Mucosa of stomach (tissue), 1 donor: ENCODE measurements around the gene DENND6B.
A peak's percentile ranks its signal among the peaks of the same experiment; 100 is the strongest.
"Not testable (repeated sequence)": the region's sequence is repeated elsewhere in the genome, so short reads cannot be mapped to it uniquely, and the experiment has no call there.

Source experiments
- H3K27me3 ChIP-seq: one replicate; pipeline ENCODE4 v1.7.0; 2013; ENCODE audit warnings: mild to moderate bottlenecking, low read length; ENCODE audit not compliant: control insufficient read depth, insufficient read depth
- H3K36me3 ChIP-seq: one replicate; pipeline ENCODE4 v1.7.0; 2013; ENCODE audit warnings: low read length; ENCODE audit not compliant: control insufficient read depth, insufficient read depth
- H3K4me1 ChIP-seq: one replicate; pipeline ENCODE4 v1.7.0; 2013; ENCODE audit warnings: mild to moderate bottlenecking, low read length; ENCODE audit not compliant: control insufficient read depth, insufficient read depth
- H3K4me3 ChIP-seq: one replicate; pipeline ENCODE4 v1.7.0; 2013; ENCODE audit warnings: low read length
- H3K9ac ChIP-seq: one replicate; pipeline ENCODE4 v1.7.0; 2013; ENCODE audit warnings: mild to moderate bottlenecking, low read length, moderate library complexity
- H3K9me3 ChIP-seq: one replicate; pipeline ENCODE4 v1.7.0; 2013; ENCODE audit warnings: mild to moderate bottlenecking, low read length, moderate library complexity; ENCODE audit not compliant: control insufficient read depth
- donor health status: Pancreatic carcinoma.

Gene DENND6B

GRCh38 chr22:50276143-50276542 lies 50.7 kb downstream of the DENND6B start:
- H3K4me1 ChIP-seq: peaks cover 33% of the 10 kb centered on the region
- H3K27me3 ChIP-seq: peaks cover 1% of the 10 kb centered on the region
- peaks cover 33% of the 10 kb centered on the region for H3K36me3 ChIP-seq
- H3K4me3 ChIP-seq: no peak overlapping the region
- H3K9me3 ChIP-seq: no peaks in the 10 kb centered on the region
- H3K9ac ChIP-seq: no peak overlapping the region

GRCh38 chr22:50275181-50276055 lies 51.4 kb downstream of the DENND6B start:
- Histone ChIP-seq H3K27me3 (peaks cover 5% of the 10 kb centered on the region), H3K4me1 (peaks cover 36% of the 10 kb centered on the region), H3K9me3 (no peaks in the 10 kb centered on the region), H3K4me3 (no peak overlapping the region), H3K36me3 (peaks cover 29% of the 10 kb centered on the region), H3K9ac (no peak overlapping the region)

- no peaks in the 10 kb centered on the region for H3K9me3 ChIP-seq
- peaks cover 5% of the 10 kb centered on the region for H3K27me3 ChIP-seq
- H3K4me1 ChIP-seq: peaks cover 31% of the 10 kb centered on the region
- no peak overlapping the region for H3K9ac ChIP-seq
- H3K36me3 ChIP-seq: peaks cover 25% of the 10 kb centered on the region
- H3K4me3 ChIP-seq: no peak overlapping the region
Observed at GRCh38 chr22:50274771-50275170, 52.0 kb downstream of the DENND6B start.

GRCh38 chr22:50274311-50274710 lies 52.5 kb downstream of the DENND6B start:
- no peak overlapping the region for H3K9ac ChIP-seq
- H3K4me1 ChIP-seq: peaks cover 31% of the 10 kb centered on the region
- H3K9me3 ChIP-seq: no peaks in the 10 kb centered on the region

GRCh38 chr22:50273781-50274180 lies 53.0 kb downstream of the DENND6B start:
- Histone ChIP-seq H3K4me1 (peaks cover 36% of the 10 kb centered on the region), H3K36me3 (peaks cover 17% of the 10 kb centered on the region), H3K27me3 (peaks cover 14% of the 10 kb centered on the region)
- not testable (repeated sequence) for H3K9me3 ChIP-seq, H3K4me3 ChIP-seq, H3K9ac ChIP-seq

More at GRCh38 chr22:50274311-50274710, 52.5 kb downstream of the DENND6B start:
- H3K27me3 ChIP-seq: peaks cover 9% of the 10 kb centered on the region
- H3K4me3 ChIP-seq: no peak overlapping the region
- peaks cover 21% of the 10 kb centered on the region for H3K36me3 ChIP-seq

- Histone ChIP-seq H3K36me3 (peaks cover 17% of the 10 kb centered on the region), H3K4me1 (peaks cover 41% of the 10 kb centered on the region), H3K27me3 (peaks cover 14% of the 10 kb centered on the region)
- H3K9me3 ChIP-seq, H3K4me3 ChIP-seq, H3K9ac ChIP-seq: not testable (repeated sequence)
Observed at GRCh38 chr22:50273352-50273751, 53.5 kb downstream of the DENND6B start.

GRCh38 chr22:50272044-50272802 lies 54.6 kb downstream of the DENND6B start:
- H3K36me3 ChIP-seq: peaks cover 14% of the 10 kb centered on the region
- H3K9ac ChIP-seq: no peak overlapping the region
- no peaks in the 10 kb centered on the region for H3K9me3 ChIP-seq
- no peak overlapping the region for H3K4me3 ChIP-seq
- peaks cover 21% of the 10 kb centered on the region for H3K27me3 ChIP-seq
- H3K4me1 ChIP-seq: peaks cover 47% of the 10 kb centered on the region

GRCh38 chr22:50271519-50271970 lies 55.3 kb downstream of the DENND6B start:
- Histone ChIP-seq H3K36me3 (peaks cover 8% of the 10 kb centered on the region), H3K9me3 (no peaks in the 10 kb centered on the region), H3K9ac (no peak overlapping the region), H3K27me3 (peaks cover 28% of the 10 kb centered on the region), H3K4me1 (peaks cover 47% of the 10 kb centered on the region), H3K4me3 (no peak overlapping the region)

GRCh38 chr22:50270666-50271394 lies 56.0 kb downstream of the DENND6B start:
- Histone ChIP-seq H3K9ac (peak overlapping the region; percentile 39), H3K4me1 (peaks cover 47% of the 10 kb centered on the region), H3K9me3 (no peaks in the 10 kb centered on the region), H3K27me3 (peaks cover 34% of the 10 kb centered on the region), H3K36me3 (peaks cover 4% of the 10 kb centered on the region), H3K4me3 (no peak overlapping the region)

GRCh38 chr22:50269970-50270665 lies 56.7 kb downstream of the DENND6B start, which contains the start of gene MAPK11:
TSS of gene MAPK11 (minus strand) at chr22:50270380. CDS start at chr22:50270292, 88 bp downstream.
- Histone ChIP-seq H3K36me3 (peaks cover 3% of the 10 kb centered on the region), H3K9me3 (no peaks in the 10 kb centered on the region), H3K4me3 (no peak within 1 kb of the TSS), H3K9ac (peak within 1 kb of the TSS; percentile 39), H3K4me1 (peaks cover 47% of the 10 kb centered on the region), H3K27me3 (peaks cover 34% of the 10 kb centered on the region)

GRCh38 chr22:50269573-50269969 lies 57.2 kb downstream of the DENND6B start:
- no peaks in the 10 kb centered on the region for H3K9me3 ChIP-seq
- no peaks in the 10 kb centered on the region for H3K36me3 ChIP-seq
- no peak overlapping the region for H3K4me3 ChIP-seq
- H3K9ac ChIP-seq: peak overlapping the region; percentile 34
- H3K4me1 ChIP-seq: peaks cover 47% of the 10 kb centered on the region
- peaks cover 36% of the 10 kb centered on the region for H3K27me3 ChIP-seq
